SK-N-SH treated with all-trans-retinoic acid at 6 μM for 48 hours (cell line): Measurements from ENCODE around the gene ADD1.

Experiments
- ATAC-seq: fragments of 200-7000 bp; cut with Tn5 transposase; 3 replicates; pipeline ENCODE4 v1.9.1; 2020; ENCODE audit warnings: mild to moderate bottlenecking, moderate library complexity
- BACH2 ChIP-seq: fragments of 250-450 bp; sonication (Bioruptor Pico); IDR thresholded peaks from 2 replicates; pipeline ENCODE4 v1.9.0; 2021; ENCODE audit warnings: mild to moderate bottlenecking, borderline replicate concordance
- CREB5 ChIP-seq: fragments of 250-450 bp; sonication (Bioruptor Pico); IDR thresholded peaks from 2 replicates; pipeline ENCODE4 v1.5.1; 2020; ENCODE audit warnings: low read depth, mild to moderate bottlenecking, moderate library complexity
- CSDC2 ChIP-seq: fragments of 250-450 bp; sonication (Bioruptor Pico); IDR thresholded peaks from 2 replicates; pipeline ENCODE4 v1.5.0; 2020; ENCODE audit warnings: mild to moderate bottlenecking, moderate library complexity
- CSRNP3 ChIP-seq: fragments of 250-450 bp; sonication (Bioruptor Pico); IDR thresholded peaks from 2 replicates; pipeline ENCODE4 v1.5.1; 2021; ENCODE audit warnings: mild to moderate bottlenecking, moderate library complexity
- ESRRG ChIP-seq: fragments of 250-450 bp; sonication (Bioruptor Pico); IDR thresholded peaks from 2 replicates; pipeline ENCODE4 v1.6.1; 2021; ENCODE audit warnings: mild to moderate bottlenecking
- GLIS3 ChIP-seq: fragments of 250-450 bp; sonication (Bioruptor Pico); IDR thresholded peaks from 2 replicates; pipeline ENCODE4 v1.5.0; 2020; ENCODE audit warnings: mild to moderate bottlenecking, moderate library complexity
- ISL1 ChIP-seq: fragments of 250-450 bp; sonication (Bioruptor Pico); IDR thresholded peaks from 2 replicates; pipeline ENCODE4 v2.1.2; 2022; ENCODE audit warnings: mild to moderate bottlenecking, moderate library complexity
- OSR1 ChIP-seq: fragments of 250-450 bp; sonication (Bioruptor Pico); IDR thresholded peaks from 2 replicates; pipeline ENCODE4 v1.8.0; 2022; ENCODE audit warnings: moderate library complexity, mild to moderate bottlenecking, inconsistent platforms
- PATZ1 ChIP-seq: fragments of 250-450 bp; sonication (Bioruptor Pico); IDR thresholded peaks from 2 replicates; pipeline ENCODE4 v1.8.0; 2020; ENCODE audit warnings: mild to moderate bottlenecking, moderate library complexity, borderline replicate concordance
- POU6F1 ChIP-seq: fragments of 250-450 bp; sonication (Bioruptor Pico); IDR thresholded peaks from 2 replicates; pipeline ENCODE4 v1.8.0; 2021; ENCODE audit warnings: low read depth, mild to moderate bottlenecking, moderate library complexity, borderline replicate concordance
- PPARA ChIP-seq: fragments of 250-450 bp; sonication (Bioruptor Pico); IDR thresholded peaks from 2 replicates; pipeline ENCODE4 v1.5.0; 2020; ENCODE audit warnings: mild to moderate bottlenecking, borderline replicate concordance
- RARB ChIP-seq: fragments of 250-450 bp; sonication (Bioruptor Pico); IDR thresholded peaks from 2 replicates; pipeline ENCODE4 v1.8.0; 2021; ENCODE audit warnings: mild to moderate bottlenecking, moderate library complexity
- SNAI2 ChIP-seq: fragments of 250-450 bp; sonication (Bioruptor Pico); IDR thresholded peaks from 2 replicates; pipeline ENCODE4 v1.5.0; 2020; ENCODE audit warnings: mild to moderate bottlenecking, moderate library complexity
- TCF4 ChIP-seq: fragments of 250-450 bp; sonication (Bioruptor Pico); IDR thresholded peaks from 2 replicates; pipeline ENCODE4 v1.8.0; 2021; ENCODE audit warnings: mild to moderate bottlenecking, moderate library complexity, borderline replicate concordance
- TOX ChIP-seq: fragments of 250-450 bp; sonication (Bioruptor Pico); IDR thresholded peaks from 2 replicates; pipeline ENCODE4 v1.8.0; 2021; ENCODE audit warnings: mild to moderate bottlenecking, moderate library complexity, borderline replicate concordance
- ZC3H10 ChIP-seq: fragments of 250-450 bp; sonication (Bioruptor Pico); IDR thresholded peaks from 2 replicates; pipeline ENCODE4 v1.5.1; 2021; ENCODE audit warnings: mild to moderate bottlenecking, moderate library complexity
- ZFP3 ChIP-seq: fragments of 250-450 bp; sonication (Bioruptor Pico); IDR thresholded peaks from 2 replicates; pipeline ENCODE4 v1.5.0; 2020; ENCODE audit warnings: mild to moderate bottlenecking, moderate library complexity
- ZNF565 ChIP-seq: fragments of 450-650 bp; formaldehyde crosslinking; conservative IDR thresholded peaks from 2 replicates; pipeline ENCODE4 v1.5.0; 2020; ENCODE audit warnings: low read depth, mild to moderate bottlenecking, moderate library complexity
- ZNF70 ChIP-seq: fragments of 450-650 bp; formaldehyde crosslinking; IDR thresholded peaks from 2 replicates; pipeline ENCODE4 v1.5.0; 2020; ENCODE audit warnings: mild to moderate bottlenecking, moderate library complexity
- ZNF8 ChIP-seq: fragments of 450-650 bp; formaldehyde crosslinking; IDR thresholded peaks from 2 replicates; pipeline ENCODE4 v1.5.0; 2020; ENCODE audit warnings: mild to moderate bottlenecking, moderate library complexity
- TF ChIP-seq, protein P1 (sequence below): fragments of 250-450 bp; sonication (Bioruptor Pico); IDR thresholded peaks from 2 replicates; pipeline ENCODE4 v1.5.0; 2020; ENCODE audit warnings: mild to moderate bottlenecking, moderate library complexity

Gene ADD1

GRCh38 chr4:2942037-2942531 lies 98.4 kb downstream of the ADD1 start:
- TF ChIP-seq GLIS3 (CRISPR knock-in tag) (no peak), PPARA (CRISPR knock-in tag) (no peak), TCF4 (CRISPR knock-in tag) (no peak), ZFP3 (no peak), ZNF565 (CRISPR knock-in tag) (no peak), OSR1 (CRISPR knock-in tag) (no peak), ZNF8 (CRISPR knock-in tag) (no peak), SNAI2 (no peak), CSDC2 (no peak), RARB (CRISPR knock-in tag) (no peak)
- peak; percentile 3; the same call in 2 of the 3 replicates for ATAC-seq

GRCh38 chr4:2942532-2943363 lies 99.1 kb downstream of the ADD1 start:
- TF ChIP-seq CREB5 (no peak), TOX (CRISPR knock-in tag) (no peak), ZNF70 (CRISPR knock-in tag) (no peak), CSDC2 (no peak), ESRRG (CRISPR knock-in tag) (no peak), GLIS3 (CRISPR knock-in tag) (no peak), CSRNP3 (CRISPR knock-in tag) (no peak), ZC3H10 (no peak), POU6F1 (no peak), OSR1 (CRISPR knock-in tag) (no peak), ISL1 (CRISPR knock-in tag) (no peak), TCF4 (CRISPR knock-in tag) (no peak), ZNF8 (CRISPR knock-in tag) (no peak), RARB (CRISPR knock-in tag) (no peak), ZNF565 (CRISPR knock-in tag) (no peak)
- TF ChIP-seq, protein P1, sequence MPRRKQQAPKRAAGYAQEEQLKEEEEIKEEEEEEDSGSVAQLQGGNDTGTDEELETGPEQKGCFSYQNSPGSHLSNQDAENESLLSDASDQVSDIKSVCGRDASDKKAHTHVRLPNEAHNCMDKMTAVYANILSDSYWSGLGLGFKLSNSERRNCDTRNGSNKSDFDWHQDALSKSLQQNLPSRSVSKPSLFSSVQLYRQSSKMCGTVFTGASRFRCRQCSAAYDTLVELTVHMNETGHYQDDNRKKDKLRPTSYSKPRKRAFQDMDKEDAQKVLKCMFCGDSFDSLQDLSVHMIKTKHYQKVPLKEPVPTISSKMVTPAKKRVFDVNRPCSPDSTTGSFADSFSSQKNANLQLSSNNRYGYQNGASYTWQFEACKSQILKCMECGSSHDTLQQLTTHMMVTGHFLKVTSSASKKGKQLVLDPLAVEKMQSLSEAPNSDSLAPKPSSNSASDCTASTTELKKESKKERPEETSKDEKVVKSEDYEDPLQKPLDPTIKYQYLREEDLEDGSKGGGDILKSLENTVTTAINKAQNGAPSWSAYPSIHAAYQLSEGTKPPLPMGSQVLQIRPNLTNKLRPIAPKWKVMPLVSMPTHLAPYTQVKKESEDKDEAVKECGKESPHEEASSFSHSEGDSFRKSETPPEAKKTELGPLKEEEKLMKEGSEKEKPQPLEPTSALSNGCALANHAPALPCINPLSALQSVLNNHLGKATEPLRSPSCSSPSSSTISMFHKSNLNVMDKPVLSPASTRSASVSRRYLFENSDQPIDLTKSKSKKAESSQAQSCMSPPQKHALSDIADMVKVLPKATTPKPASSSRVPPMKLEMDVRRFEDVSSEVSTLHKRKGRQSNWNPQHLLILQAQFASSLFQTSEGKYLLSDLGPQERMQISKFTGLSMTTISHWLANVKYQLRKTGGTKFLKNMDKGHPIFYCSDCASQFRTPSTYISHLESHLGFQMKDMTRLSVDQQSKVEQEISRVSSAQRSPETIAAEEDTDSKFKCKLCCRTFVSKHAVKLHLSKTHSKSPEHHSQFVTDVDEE (CRISPR knock-in tag) = no peak
- ATAC-seq = peak; percentile 10

GRCh38 chr4:2943364-2944090 lies 99.9 kb downstream of the ADD1 start:
- peak; percentile 6 for ATAC-seq
- no peak for TF ChIP-seq OSR1 (CRISPR knock-in tag)
- no peak for TF ChIP-seq CREB5
- no peak for TF ChIP-seq TCF4 (CRISPR knock-in tag)
- no peak for TF ChIP-seq ESRRG (CRISPR knock-in tag)
- TF ChIP-seq ZNF8 (CRISPR knock-in tag) = no peak
- TF ChIP-seq PATZ1 = no peak
- TF ChIP-seq BACH2 (CRISPR knock-in tag) = no peak
- no peak for TF ChIP-seq CSDC2
- no peak for TF ChIP-seq ISL1 (CRISPR knock-in tag)
- TF ChIP-seq ZNF70 (CRISPR knock-in tag) = no peak
- no peak for TF ChIP-seq ZC3H10
- no peak for TF ChIP-seq POU6F1
